CD4-positive, alpha-beta T cell treated with Interleukin-6 for 4 hours (primary cell): ENCODE results near the gene ZNF684.

ENCODE experiments used
- DNase-seq: peaks from one replicate; pipeline ENCODE4 v3.0.0-alpha.2; 2020; ENCODE audit warnings: mixed read lengths

The ZNF684 gene

DNA sequence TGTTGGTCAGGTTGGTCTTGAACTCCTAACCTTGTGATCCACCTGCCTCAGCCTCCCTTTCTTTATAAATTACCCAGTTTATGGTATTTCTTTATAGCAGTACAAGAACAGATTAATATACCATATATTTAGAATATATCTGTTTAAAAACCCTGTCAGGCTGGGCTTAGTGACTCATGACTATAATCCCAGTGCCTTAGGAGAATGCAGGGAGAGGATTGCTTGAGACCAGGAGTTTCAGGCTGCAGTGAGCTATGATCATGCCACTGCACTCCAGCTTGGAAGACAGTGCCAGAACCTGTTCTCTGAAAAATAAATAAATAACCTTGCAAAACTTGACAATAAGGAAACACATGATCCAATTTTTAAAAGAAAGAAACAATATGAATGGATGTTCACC, 43.9 kb downstream of the ZNF684 start:
- no peak for DNase-seq

DNA sequence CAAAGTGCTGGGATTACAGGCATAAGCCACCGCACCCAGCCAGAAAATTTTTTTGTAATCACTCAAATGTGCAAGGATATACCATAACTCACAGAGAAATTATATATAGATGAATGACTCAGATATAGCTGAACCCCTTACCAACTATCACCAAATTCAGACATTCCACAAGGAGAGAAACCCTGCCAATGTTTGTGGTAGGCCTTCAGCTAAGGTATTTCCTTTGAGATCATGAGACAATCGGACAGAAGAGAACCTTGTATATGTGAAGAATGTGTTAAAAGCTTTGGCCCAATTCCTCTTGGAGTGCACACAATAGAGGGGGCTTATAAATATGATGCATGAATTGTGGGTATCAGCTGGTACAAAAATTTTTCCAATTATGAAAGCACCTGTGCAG, 50.7 kb downstream of the ZNF684 start:
- DNase-seq: no peak

DNA sequence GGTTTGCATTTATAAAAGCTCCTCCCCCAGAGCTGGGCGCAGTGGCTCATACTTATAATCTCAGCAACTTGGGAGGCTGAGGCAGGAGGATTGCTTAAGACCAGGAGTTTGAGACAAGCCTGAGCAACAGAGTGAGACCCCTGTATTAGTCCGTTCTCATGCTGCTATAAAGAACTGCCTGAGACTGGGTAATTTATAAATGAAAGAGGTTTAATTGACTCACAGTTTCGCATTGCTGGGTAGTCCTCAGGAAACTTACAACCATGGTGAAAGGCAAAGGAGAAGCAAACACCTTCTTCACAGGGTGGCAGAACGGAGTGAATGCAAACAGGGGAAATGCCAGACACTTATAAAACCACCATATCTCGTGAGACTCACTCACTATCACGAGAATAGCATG, 52.5 kb downstream of the ZNF684 start:
- no peak for DNase-seq

DNA sequence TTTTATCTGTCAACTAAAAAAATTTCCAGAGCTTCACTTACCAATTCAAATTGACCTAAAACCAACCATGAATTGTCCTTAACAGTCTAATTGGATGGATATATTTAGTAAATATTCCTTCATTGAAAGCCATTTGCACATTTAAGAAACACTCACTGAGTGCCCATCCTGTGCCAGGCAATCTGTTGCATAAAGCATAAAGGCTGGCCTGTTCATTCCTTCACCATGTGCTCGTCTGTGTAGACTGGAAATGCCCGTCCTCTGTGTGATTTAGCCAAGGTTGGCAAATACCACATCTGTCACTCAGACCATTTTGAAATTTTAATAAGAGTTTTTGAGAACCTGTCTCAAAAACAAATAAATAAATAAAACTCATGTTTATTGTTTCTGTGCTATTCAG, 57.1 kb downstream of the ZNF684 start:
- DNase-seq: no peak

DNA sequence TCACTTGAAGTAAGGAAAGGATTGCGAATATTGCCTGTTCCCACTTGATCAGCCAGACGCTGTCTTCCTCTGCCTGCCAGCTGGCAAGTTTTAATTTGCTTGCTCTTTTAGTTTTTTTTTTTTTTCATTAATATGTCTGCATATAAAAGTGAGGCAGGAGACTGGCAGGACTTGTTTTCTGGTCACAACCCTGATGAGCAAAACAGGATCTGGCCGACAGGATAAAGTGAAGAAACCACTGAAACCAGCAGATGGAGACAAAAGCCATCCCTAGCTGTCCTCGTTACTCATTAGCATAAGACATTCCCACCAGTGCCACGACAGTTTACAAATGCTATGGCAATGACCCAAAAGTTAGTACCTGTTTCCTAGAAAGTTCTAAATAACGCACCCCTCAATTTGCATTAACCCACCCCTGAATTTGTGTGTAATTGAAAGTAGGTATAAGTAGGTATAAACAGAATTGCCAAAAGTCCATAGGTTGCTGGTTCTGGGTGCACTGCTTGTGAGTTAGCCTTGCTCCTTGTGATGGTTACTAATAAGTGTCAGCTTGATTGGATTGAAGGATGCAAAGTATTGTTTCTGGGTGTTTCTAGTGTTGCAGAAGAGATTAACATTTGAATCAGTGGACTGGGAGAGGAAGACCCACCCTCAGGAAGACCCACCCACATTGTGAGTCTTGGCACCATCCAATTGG, 60.8 kb downstream of the ZNF684 start:
- peak; percentile 4 for DNase-seq

DNA sequence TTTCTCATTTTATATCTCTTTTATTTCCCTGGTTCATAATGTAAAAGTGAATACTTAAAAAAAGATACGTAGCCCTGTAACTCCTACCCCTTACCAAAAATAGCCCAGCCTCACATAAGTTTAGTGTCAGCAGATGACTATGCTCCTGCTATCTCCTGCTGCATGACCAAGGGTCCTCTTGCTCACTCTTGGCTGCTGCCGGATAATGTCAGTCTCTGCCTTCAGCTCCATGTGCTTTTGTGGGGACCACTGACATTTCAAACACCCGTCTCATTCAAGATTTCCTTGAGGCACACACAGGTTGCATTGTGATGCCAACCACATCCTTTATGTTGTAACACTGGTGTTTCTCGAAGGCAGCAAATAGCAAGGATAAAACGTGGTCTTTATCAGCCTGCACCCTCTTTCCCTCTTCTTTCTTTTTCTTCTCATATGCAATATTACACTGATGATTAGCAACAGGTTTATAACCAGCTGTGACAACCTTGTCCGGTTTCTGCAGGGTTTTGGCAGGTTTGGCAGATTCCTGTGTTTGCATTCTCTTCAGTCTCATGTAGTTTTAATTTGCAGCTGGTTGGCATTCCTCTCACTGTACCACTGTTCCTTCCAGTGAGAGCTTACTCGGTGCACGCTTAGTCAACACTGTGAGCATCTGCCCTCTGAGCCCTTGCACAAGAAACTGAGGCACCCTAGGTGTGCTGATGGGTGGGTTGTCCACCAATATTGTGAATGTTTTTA, 62.2 kb downstream of the ZNF684 start:
- DNase-seq: no peak

DNA sequence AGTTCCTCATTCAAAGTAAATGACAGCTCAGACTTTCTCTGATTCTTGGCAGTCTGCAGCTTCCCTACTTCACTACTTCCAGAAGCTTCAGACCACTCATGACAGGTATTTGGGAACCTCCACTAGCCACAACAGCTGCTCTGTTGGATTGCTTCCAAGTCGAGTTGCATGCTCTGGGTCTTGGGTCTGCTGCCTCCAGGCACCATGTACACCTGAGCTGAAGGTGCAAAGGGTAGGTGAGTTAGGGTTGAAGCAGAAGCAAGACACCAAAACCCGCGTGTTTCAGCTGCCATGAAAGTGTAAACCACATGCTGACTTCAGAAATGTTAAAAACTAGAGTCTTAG, 62.7 kb downstream of the ZNF684 start:
- DNase-seq: no peak

DNA sequence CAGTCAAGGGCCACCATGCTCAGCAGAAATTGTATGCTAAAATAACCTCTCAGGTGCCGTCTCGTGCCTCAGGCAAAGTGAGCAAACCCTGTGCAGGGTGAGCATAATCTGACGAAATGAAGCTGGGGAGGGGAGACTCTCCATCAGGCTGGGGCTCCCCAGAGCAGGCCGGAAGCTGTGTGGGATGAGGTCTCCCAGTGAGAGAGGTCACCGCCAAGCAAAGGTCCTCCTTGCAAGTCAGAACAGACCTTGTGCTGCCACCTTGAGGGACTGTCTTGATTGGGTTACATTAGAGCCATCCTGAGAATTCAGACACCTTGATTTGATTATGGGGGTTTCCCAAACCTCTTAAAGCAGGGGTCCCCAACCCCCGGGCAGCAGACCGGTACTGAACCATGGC, 64.2 kb downstream of the ZNF684 start:
- DNase-seq: no peak
